Fibroblast of pulmonary artery (primary cell): Measurements from ENCODE around the gene EEF2.

Source experiments
- DNase-seq: peaks from one replicate; pipeline ENCODE4 v3.0.0-alpha.2; 2010; ENCODE audit warnings: low read depth
- H3K4me3 ChIP-seq: replicated peaks from 2 replicates; pipeline ENCODE4 v1.5.1; 2011; ENCODE audit warnings: low read depth, mild to moderate bottlenecking, control low read depth, low read length, moderate library complexity
- CTCF ChIP-seq: IDR thresholded peaks from 2 replicates; pipeline ENCODE4 v1.5.1; 2011; ENCODE audit warnings: mild to moderate bottlenecking, control low read depth, low read length, inconsistent platforms; ENCODE audit errors: missing control alignments

The EEF2 gene

GRCh38 chr19:4019578-4019977 is 34.3 kb upstream of the EEF2 start:
- TF ChIP-seq CTCF, result no peak
- DNase-seq, result no peak
- H3K4me3 ChIP-seq, result no peak overlapping the region

GRCh38 chr19:4018775-4019504 is 33.7 kb upstream of the EEF2 start:
- TF ChIP-seq CTCF, result no peak
- H3K4me3 ChIP-seq, result no peak overlapping the region

GRCh38 chr19:4018140-4018613 is 32.9 kb upstream of the EEF2 start:
- DNase-seq, result no peak
- no peak for TF ChIP-seq CTCF
- no peak overlapping the region for H3K4me3 ChIP-seq

More at GRCh38 chr19:4018775-4019504, 33.7 kb upstream of the EEF2 start:
- no peak for DNase-seq

- no peak overlapping the region for H3K4me3 ChIP-seq
Measured at GRCh38 chr19:4016903-4017638, 31.8 kb upstream of the EEF2 start.

GRCh38 chr19:4016486-4016885 is 31.2 kb upstream of the EEF2 start:
- H3K4me3 ChIP-seq, result no peak overlapping the region
- no peak for DNase-seq
- TF ChIP-seq CTCF, result no peak

More at GRCh38 chr19:4016903-4017638, 31.8 kb upstream of the EEF2 start:
- no peak for TF ChIP-seq CTCF
- DNase-seq, result no peak

GRCh38 chr19:4015705-4016402 is 30.6 kb upstream of the EEF2 start:
- DNase-seq, result no peak
- H3K4me3 ChIP-seq, result no peak overlapping the region
- no peak for TF ChIP-seq CTCF
